K562 (cell line): Measurements from ENCODE around the gene WBP2NL. TPM values are rescaled to one million over a fixed set of nuclear protein-coding genes. Genes with fewer than 3 reads are reported as not detected.

Experiments used
- CHD1 ChIP-seq: fragments of 200-600 bp; sonication (generic); IDR thresholded peaks from one replicate; pipeline ENCODE4 v1.6.1; 2012; ENCODE audit warnings: mild to moderate bottlenecking, moderate library complexity, low read length, inconsistent platforms
- CREM ChIP-seq: IDR thresholded peaks from 2 replicates; pipeline ENCODE4 v1.6.1; 2014; ENCODE audit warnings: antibody characterized with exemption, low read depth
- ELK1 ChIP-seq: sonication (generic); formaldehyde crosslinking; IDR thresholded peaks from 2 replicates; pipeline ENCODE4 v1.8.1; 2022; ENCODE audit warnings: missing genetic modification reagents
- ERF ChIP-seq: fragments of 450-650 bp; formaldehyde crosslinking; IDR thresholded peaks from 2 replicates; pipeline ENCODE4 v1.4.0; 2020; ENCODE audit warnings: mild to moderate bottlenecking, mixed read lengths
- ETS2 ChIP-seq: IDR thresholded peaks from 2 replicates; pipeline ENCODE4 v1.6.1; 2016; ENCODE audit warnings: borderline replicate concordance, missing genetic modification characterization, mild to moderate bottlenecking, moderate library complexity, missing compliant biosample characterization; ENCODE audit not compliant: poor library complexity, severe bottlenecking
- HNRNPLL ChIP-seq: fragments of 200-400 bp; formaldehyde crosslinking; IDR thresholded peaks from 2 replicates; pipeline ENCODE4 v1.6.1; 2017; ENCODE audit warnings: low read length, low read depth, mild to moderate bottlenecking; ENCODE audit not compliant: poor library complexity, severe bottlenecking
- ILF3 ChIP-seq: fragments of 450-650 bp; IDR thresholded peaks from 2 replicates; pipeline ENCODE4 v1.6.1; 2018; ENCODE audit warnings: antibody characterized with exemption, mild to moderate bottlenecking, moderate library complexity, borderline replicate concordance
- L3MBTL2 ChIP-seq: fragments of 450-650 bp; IDR thresholded peaks from 2 replicates; pipeline ENCODE4 v1.6.1; 2016; ENCODE audit warnings: mild to moderate bottlenecking, moderate library complexity
- MTA3 ChIP-seq: fragments of 450-650 bp; formaldehyde crosslinking; IDR thresholded peaks from 2 replicates; pipeline ENCODE4 v1.6.1; 2017; ENCODE audit warnings: mild to moderate bottlenecking, borderline replicate concordance
- NCOA2 ChIP-seq, 2 experiments: fragments of 450-650 bp; IDR thresholded peaks; 2 replicates each; pipeline ENCODE4 v1.6.1; 2018; ENCODE audit warnings: mild to moderate bottlenecking in 2 of 2, moderate library complexity in 1 of 2; ENCODE audit not compliant: partially characterized antibody in 2 of 2
- SMARCA4 ChIP-seq: fragments of 450-650 bp; IDR thresholded peaks from 2 replicates; pipeline ENCODE4 v1.6.1; 2016
- STAT5B ChIP-seq: fragments of 250-450 bp; sonication (Bioruptor Pico); IDR thresholded peaks from 2 replicates; pipeline ENCODE4 v1.8.0; 2021; ENCODE audit warnings: mild to moderate bottlenecking, inconsistent platforms
- USF2 ChIP-seq: sonication (generic); formaldehyde crosslinking; IDR thresholded peaks from 2 replicates; pipeline ENCODE4 v1.5.0; 2020; ENCODE audit warnings: missing genetic modification reagents
- ZFX ChIP-seq: sonication (generic); formaldehyde crosslinking; IDR thresholded peaks from 2 replicates; pipeline ENCODE4 v1.8.0; 2022; ENCODE audit warnings: mild to moderate bottlenecking, missing genetic modification reagents, moderate library complexity
- polyA plus RNA-seq, 8 experiments: library from polyadenylated mRNA; depleted of rRNA in 4 of 8; stranded (reverse) in 5 of 8; unstranded in 3 of 8; fragments of >200 nt; fragmentation: Nextera tagmentation in 2 of 8; fragmentation: Illumina TruSeq in 1 of 8; extraction: Ambion mirVana in 2 of 8; extraction: Trizol in 1 of 8; gene quantifications; 2 replicates each; pipeline versions ENCODE4 v1.2.1 to v1.2.3, GENCODE V29; 2011 to 2014; ENCODE audit warnings: inconsistent platforms in 1 of 8, missing spikeins in 1 of 8
- total RNA-seq, 7 experiments: library from RNA; depleted of rRNA in 6 of 7; stranded (reverse); fragments of >200 nt in 6 of 7; fragmentation: Illumina TruSeq in 2 of 7; extraction: Trizol in 2 of 7; gene quantifications; 2 replicates each; pipeline versions ENCODE4 v1.2.1 to v1.2.3, GENCODE V29; 2011 to 2021; ENCODE audit warnings: low replicate concordance in 1 of 7
- TF ChIP-seq, protein P1 (sequence below): sonication (generic); formaldehyde crosslinking; IDR thresholded peaks from 2 replicates; pipeline ENCODE4 v1.8.0; 2022; ENCODE audit warnings: mild to moderate bottlenecking, missing genetic modification reagents

The WBP2NL gene
- total and polyA plus RNA-seq, 9 of the 15 experiments (the other 6 are each of a cell fraction or from before 2014, with no cell fraction given): not detected

- TF ChIP-seq ELK1 (CRISPR knock-in tag) (no peak), NCOA2 (IDR thresholded peaks at IDR 0.05; ENCODE audit: partially characterized antibody in 2 of 2) (no peak), ETS2 (no peak), MTA3 (peak; percentile 87), CREM (peak; percentile 13), USF2 (CRISPR knock-in tag) (no peak), STAT5B (CRISPR knock-in tag) (no peak), CHD1 (no peak), ERF (CRISPR knock-in tag) (peak; percentile 11; the same call in 1 of the 2 replicates), SMARCA4 (peak; percentile 35; the same call in 1 of the 2 replicates), HNRNPLL (peak; percentile 57), L3MBTL2 (peak; percentile 98), ZFX (CRISPR knock-in tag) (peak; percentile 92), ILF3 (no peak)
- TF ChIP-seq, protein P1, sequence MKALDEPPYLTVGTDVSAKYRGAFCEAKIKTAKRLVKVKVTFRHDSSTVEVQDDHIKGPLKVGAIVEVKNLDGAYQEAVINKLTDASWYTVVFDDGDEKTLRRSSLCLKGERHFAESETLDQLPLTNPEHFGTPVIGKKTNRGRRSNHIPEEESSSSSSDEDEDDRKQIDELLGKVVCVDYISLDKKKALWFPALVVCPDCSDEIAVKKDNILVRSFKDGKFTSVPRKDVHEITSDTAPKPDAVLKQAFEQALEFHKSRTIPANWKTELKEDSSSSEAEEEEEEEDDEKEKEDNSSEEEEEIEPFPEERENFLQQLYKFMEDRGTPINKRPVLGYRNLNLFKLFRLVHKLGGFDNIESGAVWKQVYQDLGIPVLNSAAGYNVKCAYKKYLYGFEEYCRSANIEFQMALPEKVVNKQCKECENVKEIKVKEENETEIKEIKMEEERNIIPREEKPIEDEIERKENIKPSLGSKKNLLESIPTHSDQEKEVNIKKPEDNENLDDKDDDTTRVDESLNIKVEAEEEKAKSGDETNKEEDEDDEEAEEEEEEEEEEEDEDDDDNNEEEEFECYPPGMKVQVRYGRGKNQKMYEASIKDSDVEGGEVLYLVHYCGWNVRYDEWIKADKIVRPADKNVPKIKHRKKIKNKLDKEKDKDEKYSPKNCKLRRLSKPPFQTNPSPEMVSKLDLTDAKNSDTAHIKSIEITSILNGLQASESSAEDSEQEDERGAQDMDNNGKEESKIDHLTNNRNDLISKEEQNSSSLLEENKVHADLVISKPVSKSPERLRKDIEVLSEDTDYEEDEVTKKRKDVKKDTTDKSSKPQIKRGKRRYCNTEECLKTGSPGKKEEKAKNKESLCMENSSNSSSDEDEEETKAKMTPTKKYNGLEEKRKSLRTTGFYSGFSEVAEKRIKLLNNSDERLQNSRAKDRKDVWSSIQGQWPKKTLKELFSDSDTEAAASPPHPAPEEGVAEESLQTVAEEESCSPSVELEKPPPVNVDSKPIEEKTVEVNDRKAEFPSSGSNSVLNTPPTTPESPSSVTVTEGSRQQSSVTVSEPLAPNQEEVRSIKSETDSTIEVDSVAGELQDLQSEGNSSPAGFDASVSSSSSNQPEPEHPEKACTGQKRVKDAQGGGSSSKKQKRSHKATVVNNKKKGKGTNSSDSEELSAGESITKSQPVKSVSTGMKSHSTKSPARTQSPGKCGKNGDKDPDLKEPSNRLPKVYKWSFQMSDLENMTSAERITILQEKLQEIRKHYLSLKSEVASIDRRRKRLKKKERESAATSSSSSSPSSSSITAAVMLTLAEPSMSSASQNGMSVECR (CRISPR knock-in tag): no peak
Observed at GRCh38 chr22:42070517-42071422, 72.2 kb downstream of the WBP2NL start, which contains the start of gene NAGA (continued).
